Choroid plexus epithelial cell (primary cell): ENCODE results near the gene TBC1D1.

ENCODE experiments used
- DNase-seq: peaks from one replicate; pipeline ENCODE4 v3.0.0-alpha.2; 2010; ENCODE audit warnings: low read depth
- H3K4me3 ChIP-seq: 2 replicates; pipeline ENCODE4 v1.5.1; 2011; ENCODE audit warnings: low read depth, mild to moderate bottlenecking, control low read depth, low read length, moderate library complexity
- CTCF ChIP-seq: conservative IDR thresholded peaks from 2 replicates; pipeline ENCODE4 v1.5.1; 2011; ENCODE audit warnings: low read depth, mild to moderate bottlenecking, control low read depth, inconsistent platforms, low read length, moderate library complexity

Gene TBC1D1

DNA sequence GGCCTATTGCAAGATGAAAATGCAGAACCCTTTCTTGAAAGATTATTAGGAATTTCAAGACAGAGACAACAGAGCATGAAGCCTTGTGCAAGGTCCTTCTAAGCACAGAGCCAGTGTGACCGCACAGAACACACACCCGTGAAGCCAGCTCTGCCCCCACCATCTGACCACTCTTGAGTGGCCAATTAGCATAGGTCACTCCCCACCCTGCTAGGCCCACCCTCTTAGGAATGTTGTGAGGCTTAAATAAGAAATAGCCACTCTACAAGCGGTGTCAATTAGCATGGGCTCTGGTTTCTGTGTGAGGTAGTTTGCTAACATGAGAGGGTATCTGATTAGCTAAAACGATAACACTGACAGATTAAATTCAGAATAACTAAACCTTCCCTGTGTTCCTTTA is 222.2 kb downstream of the TBC1D1 start:
- DNase-seq = no peak
- TF ChIP-seq CTCF = no peak
- H3K4me3 ChIP-seq = no peak overlapping the region

GRCh38 chr4:38113551-38113950 is 222.7 kb downstream of the TBC1D1 start:
- no peak for DNase-seq
- no peak overlapping the region for H3K4me3 ChIP-seq
- TF ChIP-seq CTCF = no peak

GRCh38 chr4:38114386-38115150 is 223.7 kb downstream of the TBC1D1 start:
- TF ChIP-seq CTCF = no peak
- DNase-seq = no peak
- no peak overlapping the region for H3K4me3 ChIP-seq

DNA sequence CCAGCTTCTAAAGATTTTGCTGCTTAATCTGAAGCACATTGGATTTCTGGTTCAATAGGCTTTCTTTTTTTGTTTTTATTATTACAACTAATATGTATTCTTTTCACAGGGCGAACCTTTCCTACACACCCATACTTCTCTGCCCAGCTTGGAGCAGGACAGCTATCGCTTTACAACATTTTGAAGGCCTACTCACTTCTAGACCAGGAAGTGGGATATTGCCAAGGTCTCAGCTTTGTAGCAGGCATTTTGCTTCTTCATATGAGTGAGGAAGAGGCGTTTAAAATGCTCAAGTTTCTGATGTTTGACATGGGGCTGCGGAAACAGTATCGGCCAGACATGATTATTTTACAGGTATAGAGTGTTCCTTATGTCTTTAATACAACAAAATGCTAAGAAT is 224.7 kb downstream of the TBC1D1 start:
- H3K4me3 ChIP-seq = no peak overlapping the region
- no peak for TF ChIP-seq CTCF

DNA sequence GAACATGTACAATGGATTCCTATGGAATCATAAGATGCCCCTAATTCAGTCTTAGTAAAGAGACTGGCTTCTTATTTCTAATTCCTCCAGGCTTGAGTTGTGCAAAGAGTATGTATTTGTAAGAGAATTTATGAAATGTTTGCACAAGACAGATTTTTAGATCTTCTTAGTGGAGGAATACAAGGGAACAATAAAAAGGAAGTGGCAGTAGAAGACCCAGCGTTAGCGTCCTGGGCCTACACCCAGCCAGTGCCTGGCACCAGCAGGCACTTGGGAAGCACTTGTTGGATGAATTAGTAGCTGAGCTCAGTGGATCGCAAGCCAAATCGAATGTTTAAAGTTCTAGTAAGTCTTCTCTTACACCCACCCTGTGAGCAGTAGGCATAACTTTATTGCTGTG is 226.7 kb downstream of the TBC1D1 start:
- no peak overlapping the region for H3K4me3 ChIP-seq
- DNase-seq = no peak
- no peak for TF ChIP-seq CTCF

More for the DNA sequence above, 224.7 kb downstream of the TBC1D1 start:
- no peak for DNase-seq

GRCh38 chr4:38119668-38120385 is 228.9 kb downstream of the TBC1D1 start:
- peak; percentile 87 for DNase-seq
- no peak for TF ChIP-seq CTCF
- H3K4me3 ChIP-seq = peak overlapping the region; percentile 3
